Karpas-422 (cell line): ENCODE measurements around the gene DPRX. TPM values are rescaled to one million over a fixed set of nuclear protein-coding genes. Genes with fewer than 3 reads are reported as not detected.

ENCODE experiments used
- DNase-seq: peaks from one replicate; pipeline ENCODE4 v3.0.0-alpha.2; 2015
- H2AFZ ChIP-seq: fragments of 200-600 bp; sonication (generic); 2 replicates; pipeline ENCODE4 v1.6.1; 2014; ENCODE audit warnings: antibody characterized with exemption, low read length, mixed read lengths
- H3K27ac ChIP-seq: fragments of 200-600 bp; sonication (generic); 2 replicates; pipeline ENCODE4 v1.5.1; 2014; ENCODE audit warnings: mild to moderate bottlenecking, low read length, moderate library complexity
- H3K27me3 ChIP-seq: fragments of 200-600 bp; sonication (generic); 2 replicates; pipeline ENCODE4 v1.6.1; 2014; ENCODE audit warnings: low read length, mixed read lengths
- H3K36me3 ChIP-seq: fragments of 200-600 bp; sonication (generic); 2 replicates; pipeline ENCODE4 v1.6.1; 2014; ENCODE audit warnings: low read length, mixed read lengths; ENCODE audit not compliant: insufficient read depth
- H3K4me1 ChIP-seq: fragments of 200-600 bp; sonication (generic); 2 replicates; pipeline ENCODE4 v1.6.1; 2014; ENCODE audit warnings: mild to moderate bottlenecking, low read length, mixed read lengths
- H3K4me2 ChIP-seq: fragments of 200-600 bp; sonication (generic); 2 replicates; pipeline ENCODE4 v1.6.1; 2014; ENCODE audit warnings: low read length, low read depth, mild to moderate bottlenecking; ENCODE audit not compliant: poor library complexity, severe bottlenecking
- H3K4me3 ChIP-seq: fragments of 200-600 bp; sonication (generic); 2 replicates; pipeline ENCODE4 v1.5.1; 2014; ENCODE audit warnings: mild to moderate bottlenecking, antibody characterized with exemption, low read length, mixed read lengths
- H3K79me2 ChIP-seq: fragments of 200-600 bp; sonication (generic); 2 replicates; pipeline ENCODE4 v1.6.1; 2014; ENCODE audit warnings: mild to moderate bottlenecking, low read length, mixed read lengths
- H3K9ac ChIP-seq: fragments of 200-600 bp; sonication (generic); 2 replicates; pipeline ENCODE4 v1.6.0; 2014; ENCODE audit warnings: low read length
- H3K9me2 ChIP-seq: fragments of 200-600 bp; sonication (generic), shearing (Covaris generic); replicated peaks from 2 replicates; pipeline ENCODE4 v1.6.0; 2014; ENCODE audit warnings: mild to moderate bottlenecking, low read length, moderate library complexity; ENCODE audit not compliant: insufficient read depth
- H3K9me3 ChIP-seq: fragments of 300-700, 200-600 bp; sonication (generic); 2 replicates; pipeline ENCODE4 v1.6.1; 2014; ENCODE audit warnings: low read length, mixed read lengths
- H4K20me1 ChIP-seq: fragments of 200-600 bp; sonication (generic); 2 replicates; pipeline ENCODE4 v1.6.1; 2014; ENCODE audit warnings: mild to moderate bottlenecking, antibody characterized with exemption, low read length, low read depth; ENCODE audit not compliant: insufficient read depth
- total RNA-seq: library from RNA; depleted of rRNA; stranded (reverse); fragments of >200 nt; shearing (Covaris generic); gene quantifications from 2 replicates; pipeline ENCODE4 v1.2.3, GENCODE V29; 2014; ENCODE audit warnings: low replicate concordance; rRNA removed

The DPRX gene
- total RNA-seq = not detected in 2 replicates

DNA sequence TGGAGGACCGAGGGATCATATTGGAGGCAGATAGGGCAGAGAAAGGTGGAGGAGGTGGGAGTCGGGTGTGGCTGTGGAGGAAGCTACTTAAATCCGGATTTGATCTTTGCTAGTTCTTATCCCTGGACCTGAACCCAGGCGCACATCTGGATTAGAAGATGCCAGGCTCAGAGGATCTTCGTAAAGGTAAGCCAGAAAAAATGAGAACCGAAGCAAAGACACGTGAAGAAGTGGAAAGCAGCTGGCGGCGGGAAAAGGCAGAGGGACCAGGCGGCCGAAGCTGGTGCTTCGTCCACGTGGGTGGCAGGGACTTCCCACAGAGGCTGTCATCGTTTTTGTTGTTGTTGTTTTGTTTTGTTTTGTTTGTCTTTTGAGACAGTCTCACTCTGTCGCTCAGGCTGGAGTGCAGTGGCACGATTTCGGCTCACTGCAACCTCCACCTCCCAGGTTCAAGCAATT, at the start of gene DPRX:
DPRX (plus strand) TSS at position 51 of the 459 bp plus-strand sequence; CDS start at position 159, 108 bp downstream.
- H3K4me2 ChIP-seq = no peak within 1 kb of the TSS
- H3K27me3 ChIP-seq = no peaks in the 10 kb centered on the region
- no peak within 1 kb of the TSS for H3K4me3 ChIP-seq
- no peak for DNase-seq
- no peak within 1 kb of the TSS for H3K9ac ChIP-seq
- H3K79me2 ChIP-seq = no peaks in the 10 kb centered on the region
- H2AFZ ChIP-seq = no peak within 1 kb of the TSS
- H3K4me1 ChIP-seq = no peaks in the 10 kb centered on the region
- H3K9me2 ChIP-seq = no peaks in the 10 kb centered on the region
- H3K36me3 ChIP-seq = no peaks in the 10 kb centered on the region
- H3K27ac ChIP-seq = no peak within 1 kb of the TSS
- H4K20me1 ChIP-seq = no peaks in the 10 kb centered on the region
- H3K9me3 ChIP-seq = no peaks in the 10 kb centered on the region

- Histone ChIP-seq H3K27me3 (no peaks in the 10 kb centered on the region), H2AFZ (no peak overlapping the region), H4K20me1 (no peaks in the 10 kb centered on the region), H3K4me2 (no peak overlapping the region), H3K36me3 (peaks cover 14% of the 10 kb centered on the region), H3K9me3 (peaks cover under 1% of the 10 kb centered on the region; the same call in 1 of the 2 replicates), H3K9ac (no peak overlapping the region), H3K4me3 (no peak overlapping the region), H3K4me1 (no peaks in the 10 kb centered on the region), H3K79me2 (no peaks in the 10 kb centered on the region), H3K9me2 (no peaks in the 10 kb centered on the region), H3K27ac (no peak overlapping the region)
- no peak for DNase-seq
Measured at GRCh38 chr19:53583181-53583580, 48.6 kb upstream of the DPRX start.

DNA sequence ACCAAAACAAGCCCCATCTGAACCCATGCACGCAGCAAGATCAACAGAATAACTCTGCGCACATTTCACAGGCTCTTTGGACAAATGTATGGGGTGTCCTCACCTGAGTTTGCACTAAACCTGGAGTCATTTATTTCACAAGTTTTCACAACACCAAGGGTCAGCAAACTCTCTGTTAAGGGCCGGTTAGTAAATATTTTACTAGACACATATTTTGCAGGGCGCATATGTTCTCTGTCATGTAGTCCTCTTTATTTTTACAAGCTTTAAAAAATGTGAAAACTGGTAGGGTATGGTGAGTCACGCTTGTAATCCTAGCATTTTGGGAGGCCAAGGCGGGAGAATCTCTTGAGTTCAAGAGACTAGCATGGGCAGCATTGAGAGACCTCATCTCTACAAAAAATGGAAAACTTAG, 45.5 kb upstream of the DPRX start:
- Histone ChIP-seq H3K27me3 (no peaks in the 10 kb centered on the region), H3K4me1 (no peaks in the 10 kb centered on the region), H3K27ac (no peak overlapping the region), H3K36me3 (no peaks in the 10 kb centered on the region), H3K9me2 (no peaks in the 10 kb centered on the region), H4K20me1 (no peaks in the 10 kb centered on the region), H3K4me3 (no peak overlapping the region), H3K4me2 (no peak overlapping the region), H2AFZ (no peak overlapping the region), H3K9me3 (no peaks in the 10 kb centered on the region), H3K9ac (no peak overlapping the region), H3K79me2 (no peaks in the 10 kb centered on the region)
- DNase-seq = no peak

DNA sequence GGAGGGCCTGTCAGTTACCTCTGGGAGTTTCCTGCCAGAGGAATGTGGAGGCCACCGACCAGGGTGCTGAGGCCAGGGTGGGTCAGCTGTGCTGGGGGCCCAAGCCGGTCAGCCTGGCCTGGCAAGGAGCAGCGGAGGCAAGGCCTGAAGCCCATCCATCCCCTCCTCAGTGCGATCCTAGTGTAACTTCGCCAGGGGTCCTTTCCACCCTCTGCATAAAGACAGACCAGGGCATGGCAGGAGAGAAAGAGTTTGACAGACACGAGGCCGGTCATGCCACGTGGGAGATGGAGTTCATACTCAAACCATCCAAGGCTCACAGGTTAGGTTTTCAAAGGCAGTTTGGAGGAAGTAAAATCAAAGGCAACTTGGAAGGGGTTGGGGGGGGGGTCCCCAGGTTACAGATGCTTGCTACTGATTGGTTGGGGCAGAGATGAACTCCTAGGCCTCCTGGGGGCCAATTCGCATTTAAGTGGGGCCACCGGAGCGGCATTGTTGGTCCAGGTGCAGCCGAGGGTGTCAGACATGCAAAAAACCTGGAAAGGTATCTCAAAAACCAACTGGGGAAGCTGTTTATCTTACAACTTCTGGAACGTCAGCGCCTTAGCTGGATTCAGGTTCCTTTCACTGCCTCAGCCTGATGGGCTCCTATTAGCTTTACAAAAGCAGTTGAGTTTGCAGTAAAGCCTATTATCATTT, 36.8 kb upstream of the DPRX start:
- Histone ChIP-seq H3K27me3 (no peaks in the 10 kb centered on the region), H3K4me3 (no peak overlapping the region), H3K36me3 (no peaks in the 10 kb centered on the region), H3K27ac (no peak overlapping the region), H3K9me2 (no peaks in the 10 kb centered on the region), H3K4me1 (no peaks in the 10 kb centered on the region), H3K4me2 (no peak overlapping the region), H3K9ac (no peak overlapping the region), H3K79me2 (no peaks in the 10 kb centered on the region), H3K9me3 (no peaks in the 10 kb centered on the region), H2AFZ (no peak overlapping the region), H4K20me1 (no peaks in the 10 kb centered on the region)
- DNase-seq = no peak

- H3K36me3 ChIP-seq = no peaks in the 10 kb centered on the region
- no peaks in the 10 kb centered on the region for H3K9me2 ChIP-seq
- H3K79me2 ChIP-seq = no peaks in the 10 kb centered on the region
- H2AFZ ChIP-seq = no peak overlapping the region
- H4K20me1 ChIP-seq = no peaks in the 10 kb centered on the region
- H3K9me3 ChIP-seq = no peaks in the 10 kb centered on the region
- H3K27ac ChIP-seq = no peak overlapping the region
- no peak overlapping the region for H3K9ac ChIP-seq
- H3K4me1 ChIP-seq = no peaks in the 10 kb centered on the region
- DNase-seq = no peak
- no peak overlapping the region for H3K4me3 ChIP-seq
- H3K4me2 ChIP-seq = no peak overlapping the region
- H3K27me3 ChIP-seq = no peaks in the 10 kb centered on the region
Measured at GRCh38 chr19:53595510-53595867, 36.3 kb upstream of the DPRX start.

DNA sequence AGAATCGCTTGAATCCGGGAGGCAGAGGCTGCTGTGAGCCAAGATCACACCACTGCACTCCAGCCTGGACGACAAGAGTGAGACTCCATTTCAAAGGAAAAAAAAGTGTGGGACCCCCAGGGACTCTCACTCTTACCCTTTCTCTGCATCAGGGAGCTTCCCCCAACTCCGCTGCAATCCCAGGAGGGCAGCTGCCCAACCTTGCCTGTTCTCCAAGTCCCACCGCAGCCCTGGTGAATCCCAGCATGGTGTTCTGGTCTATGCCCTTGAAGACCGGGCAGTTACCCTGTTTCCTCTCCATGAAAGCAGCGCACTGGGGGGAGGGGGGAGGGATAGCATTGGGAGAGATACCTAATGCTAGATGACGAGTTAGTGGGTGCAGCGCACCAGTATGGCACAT, 35.7 kb upstream of the DPRX start:
- no peak overlapping the region for H3K4me2 ChIP-seq
- H4K20me1 ChIP-seq = no peaks in the 10 kb centered on the region
- no peak overlapping the region for H3K9ac ChIP-seq
- H3K79me2 ChIP-seq = no peaks in the 10 kb centered on the region
- H3K4me1 ChIP-seq = no peaks in the 10 kb centered on the region
- no peak overlapping the region for H3K27ac ChIP-seq
- no peak overlapping the region for H2AFZ ChIP-seq
- no peaks in the 10 kb centered on the region for H3K27me3 ChIP-seq
- no peaks in the 10 kb centered on the region for H3K9me2 ChIP-seq
- H3K9me3 ChIP-seq = no peaks in the 10 kb centered on the region
- H3K36me3 ChIP-seq = no peaks in the 10 kb centered on the region
- no peak for DNase-seq
- H3K4me3 ChIP-seq = no peak overlapping the region

GRCh38 chr19:53597023-53597422, 34.8 kb upstream of the DPRX start:
- Histone ChIP-seq H3K79me2 (no peaks in the 10 kb centered on the region), H4K20me1 (no peaks in the 10 kb centered on the region), H3K4me2 (no peak overlapping the region), H3K9me3 (no peaks in the 10 kb centered on the region), H3K9ac (no peak overlapping the region), H3K36me3 (no peaks in the 10 kb centered on the region), H3K27ac (no peak overlapping the region), H3K27me3 (no peaks in the 10 kb centered on the region), H3K4me1 (no peaks in the 10 kb centered on the region), H3K4me3 (no peak overlapping the region), H2AFZ (no peak overlapping the region), H3K9me2 (no peaks in the 10 kb centered on the region)
- DNase-seq = no peak

GRCh38 chr19:53598361-53598760, 33.4 kb upstream of the DPRX start:
- no peak overlapping the region for H3K4me3 ChIP-seq
- no peaks in the 10 kb centered on the region for H3K4me1 ChIP-seq
- H3K4me2 ChIP-seq = no peak overlapping the region
- no peaks in the 10 kb centered on the region for H3K9me3 ChIP-seq
- H3K79me2 ChIP-seq = no peaks in the 10 kb centered on the region
- no peaks in the 10 kb centered on the region for H3K27me3 ChIP-seq
- H2AFZ ChIP-seq = no peak overlapping the region
- DNase-seq = no peak
- no peak overlapping the region for H3K9ac ChIP-seq
- H3K9me2 ChIP-seq = no peaks in the 10 kb centered on the region
- H4K20me1 ChIP-seq = no peaks in the 10 kb centered on the region
- H3K36me3 ChIP-seq = no peaks in the 10 kb centered on the region
- no peak overlapping the region for H3K27ac ChIP-seq
